HCT116 (cell line): ENCODE measurements around the gene PSMB7. TPM values are rescaled to one million over a fixed set of nuclear protein-coding genes. Genes with fewer than 3 reads are reported as not detected.

ENCODE experiments used
- ATAC-seq: fragments of 200-7000 bp; cut with Tn5 transposase; 2 replicates; pipeline ENCODE4 v1.9.1; 2020; ENCODE audit warnings: mild to moderate bottlenecking, moderate library complexity
- BruUV-seq: library from RNA; stranded (reverse); fragments of 400-500 nt; replicated peaks from 2 replicates; lab custom pipeline; 2021; lab: Mats Ljungman, UMichigan
- CTCF ChIA-PET: fragments of 300-600 bp; sonication (Branson Sonifier 250); formaldehyde crosslinking; loops from one replicate; lab custom pipeline; 2021; ENCODE audit warnings: antibody characterized with exemption; lab: Charles Lee
- POLR2A ChIA-PET: fragments of 300-600, 350-600 bp; sonication (Branson Sonifier 250); formaldehyde crosslinking; loops from one replicate; lab custom pipeline; 2021; ENCODE audit warnings: antibody characterized with exemption; lab: Charles Lee
- RAD21 ChIA-PET, 2 experiments: fragments of 300-600 bp; sonication (Branson Sonifier 250); formaldehyde crosslinking; loops; one replicate each; lab custom pipeline; 2023; ENCODE audit warnings: low total read pairs in 2 of 2; ENCODE audit not compliant: uncharacterized antibody in 2 of 2, unreplicated experiment in 2 of 2, low non-redundant PET in 1 of 2; lab: Charles Lee
- DNase-seq: peaks from one replicate; pipeline ENCODE4 v3.0.0-alpha.2; 2010; ENCODE audit warnings: low read depth, low spot score
- H2AFZ ChIP-seq: fragments of 200-600 bp; shearing (Covaris generic), sonication (generic); 2 replicates; pipeline ENCODE4 v1.6.1; 2017; ENCODE audit warnings: low read depth, mixed run types, mixed read lengths, antibody characterized with exemption, low read length; ENCODE audit not compliant: poor library complexity, severe bottlenecking
- H3K27ac ChIP-seq: 2 replicates; pipeline ENCODE4 v1.5.1; 2012; ENCODE audit warnings: low read depth, low read length
- H3K27me3 ChIP-seq: fragments of 200-600 bp; sonication (generic); 2 replicates; pipeline ENCODE4 v1.6.1; 2016; ENCODE audit warnings: mixed run types, low read length, mixed read lengths; ENCODE audit not compliant: insufficient read depth
- H3K36me3 ChIP-seq, 2 experiments: fragments of 200-500 bp in 1 of 2; fragments of 200-600 bp in 1 of 2; sonication (Bioruptor generic) in 1 of 2; sonication (generic) in 1 of 2; 2 replicates each; pipeline versions ENCODE4 v1.5.1 to v1.6.1; 2014 to 2016; ENCODE audit warnings: low read length in 2 of 2, inconsistent platforms in 1 of 2, mixed read lengths in 1 of 2, mixed run types in 1 of 2; ENCODE audit not compliant: insufficient read depth in 2 of 2, control insufficient read depth in 1 of 2
- H3K4me1 ChIP-seq, 2 experiments: fragments of 200-600 bp in 1 of 2; sonication (generic) in 1 of 2; 2 replicates each; pipeline versions ENCODE4 v1.5.1 to v1.6.1; 2012 to 2017; ENCODE audit warnings: low read length in 2 of 2, inconsistent platforms in 1 of 2, mild to moderate bottlenecking in 1 of 2, mixed read lengths in 1 of 2, mixed run types in 1 of 2, moderate library complexity in 1 of 2; ENCODE audit not compliant: insufficient read depth in 2 of 2, control insufficient read depth in 1 of 2
- H3K4me2 ChIP-seq: fragments of 200-600 bp; sonication (generic); 2 replicates; pipeline ENCODE4 v1.6.1; 2017; ENCODE audit warnings: mixed run types, low read length, mixed read lengths
- H3K4me3 ChIP-seq, 2 experiments: fragments of 200-600 bp in 1 of 2; sonication (generic) in 1 of 2; replicated peaks in 1 of 2; 2 replicates each; pipeline ENCODE4 v1.5.1; 2011 to 2016; ENCODE audit warnings: low read length in 2 of 2, control low read depth in 1 of 2, low read depth in 1 of 2, mild to moderate bottlenecking in 1 of 2, mixed read lengths in 1 of 2, mixed run types in 1 of 2
- H3K79me2 ChIP-seq: fragments of 200-600 bp; sonication (generic); 2 replicates; pipeline ENCODE4 v1.6.1; 2017; ENCODE audit warnings: mild to moderate bottlenecking, mixed run types, low read length, moderate library complexity, mixed read lengths; ENCODE audit not compliant: insufficient read depth
- H3K9ac ChIP-seq: fragments of 200-600 bp; sonication (generic); 2 replicates; pipeline ENCODE4 v1.6.1; 2016; ENCODE audit warnings: low read length, mixed read lengths
- H3K9me2 ChIP-seq: fragments of 200-600 bp; sonication (generic), shearing (Covaris generic); 2 replicates; pipeline ENCODE4 v1.6.1; 2017; ENCODE audit warnings: mixed run types, mild to moderate bottlenecking, moderate library complexity; ENCODE audit not compliant: insufficient read depth
- H3K9me3 ChIP-seq, 2 experiments: fragments of 200-500 bp in 1 of 2; fragments of 200-600 bp in 1 of 2; sonication (Bioruptor generic) in 1 of 2; sonication (generic) in 1 of 2; 2 replicates each; pipeline ENCODE4 v1.6.1; 2014 to 2017; ENCODE audit warnings: low read length in 2 of 2, mixed read lengths in 2 of 2, inconsistent platforms in 1 of 2, low read depth in 1 of 2, mild to moderate bottlenecking in 1 of 2, mixed run types in 1 of 2, moderate library complexity in 1 of 2; ENCODE audit not compliant: control insufficient read depth in 1 of 2, insufficient read depth in 1 of 2
- H4K20me1 ChIP-seq: fragments of 200-600 bp; sonication (generic), shearing (Covaris generic); 2 replicates; pipeline ENCODE4 v1.6.1; 2017; ENCODE audit warnings: mixed run types, mild to moderate bottlenecking, moderate library complexity; ENCODE audit not compliant: insufficient read depth
- ATF3 ChIP-seq: IDR thresholded peaks from 2 replicates; pipeline ENCODE4 v1.6.1; 2012
- CEBPB ChIP-seq: IDR thresholded peaks from 2 replicates; pipeline ENCODE4 v1.6.1; 2012; ENCODE audit warnings: low read depth
- CTCF ChIP-seq, 3 experiments: fragments of 200-600 bp in 1 of 3; sonication (generic) in 1 of 3; IDR thresholded peaks in 2 of 3; conservative IDR thresholded peaks in 1 of 3; 2 replicates each; pipeline ENCODE4 v1.5.1; 2012 to 2017; ENCODE audit warnings: low read depth in 2 of 3, low read length in 2 of 3, antibody characterized with exemption in 1 of 3, borderline replicate concordance in 1 of 3, control low read depth in 1 of 3, mild to moderate bottlenecking in 1 of 3, mixed read lengths in 1 of 3, mixed run types in 1 of 3, moderate library complexity in 1 of 3; ENCODE audit not compliant: insufficient read depth in 1 of 3
- EGR1 ChIP-seq: IDR thresholded peaks from 2 replicates; pipeline ENCODE4 v1.6.1; 2012; ENCODE audit warnings: low read depth
- ELF1 ChIP-seq: IDR thresholded peaks from 2 replicates; pipeline ENCODE4 v1.6.1; 2012; ENCODE audit warnings: low read depth, borderline replicate concordance
- EZH2 ChIP-seq: fragments of 200-600 bp; sonication (generic); IDR thresholded peaks from 2 replicates; pipeline ENCODE4 v1.6.1; 2017; ENCODE audit warnings: antibody characterized with exemption, mixed run types
- EZH2phosphoT487 ChIP-seq: fragments of 200-600 bp; IDR thresholded peaks from 2 replicates; pipeline ENCODE4 v1.6.1; 2018; ENCODE audit warnings: antibody characterized with exemption, borderline replicate concordance
- FOSL1 ChIP-seq: IDR thresholded peaks from 2 replicates; pipeline ENCODE4 v1.6.1; 2012; ENCODE audit warnings: low read depth
- JUND ChIP-seq: IDR thresholded peaks from 2 replicates; pipeline ENCODE4 v1.6.1; 2012
- MAX ChIP-seq: IDR thresholded peaks from 2 replicates; pipeline ENCODE4 v1.6.1; 2012
- POLR2A ChIP-seq: IDR thresholded peaks from 2 replicates; pipeline ENCODE4 v1.7.0; 2011; ENCODE audit warnings: borderline replicate concordance; ENCODE audit not compliant: insufficient read depth, insufficient read length; ENCODE audit errors: extremely low read depth
- POLR2AphosphoS5 ChIP-seq: IDR thresholded peaks from 2 replicates; pipeline ENCODE4 v1.6.1; 2011; ENCODE audit warnings: mild to moderate bottlenecking, low read depth, low read length, moderate library complexity
- REST ChIP-seq: IDR thresholded peaks from 2 replicates; pipeline ENCODE4 v1.6.1; 2012; ENCODE audit warnings: low read depth
- SIN3A ChIP-seq: IDR thresholded peaks from 2 replicates; pipeline ENCODE4 v1.6.1; 2012; ENCODE audit warnings: low read depth
- SP1 ChIP-seq: IDR thresholded peaks from 2 replicates; pipeline ENCODE4 v1.6.1; 2012; ENCODE audit warnings: low read depth
- SRF ChIP-seq: IDR thresholded peaks from 2 replicates; pipeline ENCODE4 v1.6.1; 2012; ENCODE audit warnings: low read depth
- TCF7L2 ChIP-seq: IDR thresholded peaks from 2 replicates; pipeline ENCODE4 v1.7.0; 2011; ENCODE audit warnings: borderline replicate concordance, inconsistent platforms; ENCODE audit not compliant: insufficient read depth, insufficient read length; ENCODE audit errors: extremely low read depth
- ZBTB33 ChIP-seq: IDR thresholded peaks from 2 replicates; pipeline ENCODE4 v1.6.1; 2011; ENCODE audit warnings: mild to moderate bottlenecking, low read length, moderate library complexity; ENCODE audit not compliant: insufficient replicate concordance; ENCODE audit errors: extremely low read depth
- ZFX ChIP-seq: fragments of 450-650 bp; IDR thresholded peaks from 2 replicates; pipeline ENCODE4 v1.6.1; 2017
- ZNF274 ChIP-seq: fragments of 200-500 bp; sonication (Bioruptor generic); IDR thresholded peaks from 2 replicates; pipeline ENCODE4 v1.6.1; 2014; ENCODE audit warnings: mild to moderate bottlenecking, low read depth, low read length, inconsistent platforms
- intact Hi-C: fragments of 100-400 bp; cut with micrococcal nuclease; formaldehyde crosslinking; loops from 2 replicates; pipeline ENCODE4 v1.10.0; 2022
- total RNA-seq: library from RNA; stranded (reverse); gene quantifications from one replicate; pipeline ENCODE4 v1.2.1, GENCODE V29; 2021; ENCODE audit not compliant: unreplicated experiment

Gene PSMB7
- total RNA-seq, 1 experiment from 2014 or later, result 222 TPM

GRCh38 chr9:124334568-124335319, 80.5 kb downstream of the PSMB7 start:
- ChIA-PET CTCF (interaction anchor here (0.6 kb wide), 1 partner anchor 928 kb away, joined by 3 read pairs; no protein-coding TSS in a partner anchor), RAD21 (no interaction called here), POLR2A (no interaction called here)
- no TSS peak for BruUV-seq
- Histone ChIP-seq H4K20me1 (no peaks in the 10 kb centered on the region), H3K36me3 (peaks cover 0 to 7% of the 10 kb centered on the region in 2 experiments; a peak in 1 of 4 replicates), H3K4me2 (no peak overlapping the region), H3K9ac (no peak overlapping the region), H3K27me3 (no peaks in the 10 kb centered on the region), H3K9me3 (no peaks in the 10 kb centered on the region), H3K9me2 (no peaks in the 10 kb centered on the region), H3K4me1 (no peaks in the 10 kb centered on the region), H3K27ac (no peak overlapping the region), H3K4me3 (no peak overlapping the region), H2AFZ (no peak overlapping the region), H3K79me2 (no peaks in the 10 kb centered on the region)
- TF ChIP-seq REST (no peak), JUND (no peak), ATF3 (no peak), SIN3A (no peak), SRF (no peak), TCF7L2 (no peak), ELF1 (no peak), POLR2A (no peak), ZNF274 (no peak), CEBPB (no peak), CTCF (IDR thresholded peaks at IDR 0.05 in 2 of 3, conservative IDR thresholded peaks at IDR 0.05 in 1 of 3; ENCODE audit: borderline replicate concordance in 1 of 3, insufficient read depth in 1 of 3, low read depth in 2 of 3, low read length in 2 of 3) (no peak), SP1 (no peak), POLR2AphosphoS5 (no peak), ZFX (no peak), EZH2 (no peak), ZBTB33 (no peak), MAX (no peak), FOSL1 (no peak), EZH2phosphoT487 (no peak), EGR1 (no peak)
- DNase-seq (no peak), ATAC-seq (no peak)
- intact Hi-C loops, result no loop called here
